Epithelial cell of proximal tubule (primary cell): ENCODE measurements around the gene ABCG2. TPM values are rescaled to one million over a fixed set of nuclear protein-coding genes. Genes with fewer than 3 reads are reported as not detected.
"Not testable (repeated sequence)": the region's sequence is repeated elsewhere in the genome, so short reads cannot be mapped to it uniquely, and the experiment has no call there.

ENCODE experiments used
- DNase-seq: peaks from one replicate; pipeline ENCODE4 v3.0.0-alpha.2; 2011; ENCODE audit warnings: low read depth
- H3K4me3 ChIP-seq: 2 replicates; pipeline ENCODE4 v1.5.1; 2011; ENCODE audit warnings: low read depth, mild to moderate bottlenecking, low read length
- total RNA-seq: library from RNA; depleted of rRNA; stranded (reverse); fragments of >200 nt; gene quantifications from 2 replicates; pipeline ENCODE4 v1.2.3, GENCODE V29; 2015
- TF ChIP-seq, protein P1 (sequence below): conservative IDR thresholded peaks from 2 replicates; pipeline ENCODE4 v1.5.1; 2012; ENCODE audit warnings: low read depth, mild to moderate bottlenecking, low read length

ABCG2 gene
- total RNA-seq, 1 donor from 2014 or later, result 0.29 TPM

DNA sequence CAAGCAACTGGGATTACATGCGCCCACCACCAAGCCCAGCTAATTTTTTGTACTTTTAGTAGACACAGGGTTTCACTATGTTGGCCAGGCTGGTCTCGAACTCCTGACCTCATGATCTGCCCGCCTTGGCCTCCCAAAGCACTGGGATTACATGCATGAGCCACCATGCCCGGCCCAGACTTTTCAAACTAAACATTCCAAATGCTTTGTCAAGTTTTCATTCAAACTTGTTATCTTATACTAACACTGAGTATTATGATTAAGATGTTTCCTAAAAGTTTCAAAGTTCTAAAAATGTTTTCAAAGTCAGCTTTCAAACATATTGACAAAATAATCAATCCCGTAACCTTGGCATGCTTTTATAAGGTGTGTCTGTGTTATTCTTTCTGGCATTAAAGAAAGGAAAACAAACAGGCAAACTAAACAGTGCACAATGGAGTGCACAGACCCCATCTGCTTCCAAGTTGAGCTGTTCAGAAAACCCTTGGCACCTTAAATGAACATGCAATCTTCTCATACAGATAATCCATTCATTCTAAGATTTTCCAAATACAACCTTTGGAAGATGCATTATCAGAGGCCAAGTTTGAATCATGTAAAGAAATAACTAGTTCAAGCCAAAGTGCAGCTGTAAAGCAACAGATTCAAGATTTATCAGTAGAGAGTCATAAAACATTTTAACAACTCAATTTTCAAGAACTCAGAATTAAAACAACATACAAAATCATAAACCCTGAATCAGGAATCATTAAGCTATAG is 49.1 kb downstream of the ABCG2 start:
- no peak overlapping the region for H3K4me3 ChIP-seq
- DNase-seq, result no peak
- TF ChIP-seq, protein P1, sequence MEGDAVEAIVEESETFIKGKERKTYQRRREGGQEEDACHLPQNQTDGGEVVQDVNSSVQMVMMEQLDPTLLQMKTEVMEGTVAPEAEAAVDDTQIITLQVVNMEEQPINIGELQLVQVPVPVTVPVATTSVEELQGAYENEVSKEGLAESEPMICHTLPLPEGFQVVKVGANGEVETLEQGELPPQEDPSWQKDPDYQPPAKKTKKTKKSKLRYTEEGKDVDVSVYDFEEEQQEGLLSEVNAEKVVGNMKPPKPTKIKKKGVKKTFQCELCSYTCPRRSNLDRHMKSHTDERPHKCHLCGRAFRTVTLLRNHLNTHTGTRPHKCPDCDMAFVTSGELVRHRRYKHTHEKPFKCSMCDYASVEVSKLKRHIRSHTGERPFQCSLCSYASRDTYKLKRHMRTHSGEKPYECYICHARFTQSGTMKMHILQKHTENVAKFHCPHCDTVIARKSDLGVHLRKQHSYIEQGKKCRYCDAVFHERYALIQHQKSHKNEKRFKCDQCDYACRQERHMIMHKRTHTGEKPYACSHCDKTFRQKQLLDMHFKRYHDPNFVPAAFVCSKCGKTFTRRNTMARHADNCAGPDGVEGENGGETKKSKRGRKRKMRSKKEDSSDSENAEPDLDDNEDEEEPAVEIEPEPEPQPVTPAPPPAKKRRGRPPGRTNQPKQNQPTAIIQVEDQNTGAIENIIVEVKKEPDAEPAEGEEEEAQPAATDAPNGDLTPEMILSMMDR, result no peak

DNA sequence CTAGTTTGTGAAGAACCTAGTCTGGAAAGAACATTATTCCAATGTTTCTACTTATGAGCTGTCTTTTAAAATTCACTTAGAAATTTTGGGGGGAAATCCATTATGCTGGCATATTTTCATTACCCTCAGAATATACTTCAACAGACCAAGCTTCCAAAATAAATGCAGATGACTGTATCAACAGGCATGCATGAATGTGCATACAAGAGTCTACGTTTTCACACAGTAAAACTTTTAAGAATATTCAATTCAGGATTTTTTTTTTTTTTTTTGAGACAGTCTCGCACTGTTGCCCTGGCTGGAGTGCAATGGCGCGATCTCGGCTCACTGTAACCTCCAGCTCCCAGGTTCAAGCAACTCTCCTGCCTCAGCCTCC is 49.7 kb downstream of the ABCG2 start:
- no peak overlapping the region for H3K4me3 ChIP-seq
- DNase-seq, result no peak
- TF ChIP-seq, protein P1, result no peak

DNA sequence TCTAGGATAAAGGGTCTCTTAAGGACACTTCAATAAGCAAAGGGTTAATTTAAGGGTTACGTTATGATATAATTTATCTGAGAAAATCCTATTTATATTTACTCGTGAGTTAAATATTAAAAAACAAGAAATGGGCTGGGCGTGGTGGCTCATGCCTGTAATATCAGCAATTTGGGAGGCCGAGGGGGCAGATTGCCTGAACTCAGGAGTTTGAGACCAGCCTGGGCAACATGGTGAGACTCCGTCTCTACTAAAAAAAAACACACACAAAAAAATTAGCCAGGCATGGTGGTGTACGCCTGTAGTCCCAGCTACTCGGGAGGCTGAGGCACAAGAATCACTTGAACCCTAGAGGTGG is 50.4 kb downstream of the ABCG2 start:
- not testable (repeated sequence) for DNase-seq, H3K4me3 ChIP-seq

DNA sequence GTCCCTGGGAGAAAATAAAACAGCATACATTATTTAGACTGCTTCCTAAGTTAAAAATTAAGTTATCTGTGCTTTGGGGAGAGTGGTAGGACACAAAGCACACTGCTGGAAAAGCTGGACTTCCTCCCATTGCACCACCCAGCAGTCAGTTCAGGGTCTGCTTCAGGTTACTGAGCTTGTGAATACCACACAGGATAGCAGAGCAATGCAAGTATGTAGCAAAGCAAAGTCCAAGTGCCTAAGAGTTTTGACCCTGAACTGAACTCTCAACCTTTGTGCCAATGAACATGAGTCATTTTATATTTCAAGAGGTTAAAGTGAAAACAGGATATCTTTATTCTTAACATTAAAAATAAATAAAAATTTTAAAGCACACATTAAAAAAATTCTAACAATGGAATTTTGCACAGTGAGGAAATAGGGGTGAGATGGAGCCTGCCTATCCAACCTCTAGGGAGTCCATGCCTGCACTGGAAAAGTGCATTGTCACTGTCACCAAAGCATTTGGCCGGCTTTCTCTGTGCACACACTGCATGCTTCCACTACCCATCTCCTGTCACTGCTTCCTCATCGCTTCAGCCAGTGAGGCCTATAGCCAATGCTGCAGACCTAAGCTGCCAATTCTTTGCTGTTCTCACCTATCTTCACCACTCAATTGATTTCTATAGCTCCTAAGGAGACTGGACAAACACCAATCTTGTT is 50.9 kb downstream of the ABCG2 start:
- DNase-seq, result peak; percentile 71
- TF ChIP-seq, protein P1, result no peak
- H3K4me3 ChIP-seq, result no peak overlapping the region

DNA sequence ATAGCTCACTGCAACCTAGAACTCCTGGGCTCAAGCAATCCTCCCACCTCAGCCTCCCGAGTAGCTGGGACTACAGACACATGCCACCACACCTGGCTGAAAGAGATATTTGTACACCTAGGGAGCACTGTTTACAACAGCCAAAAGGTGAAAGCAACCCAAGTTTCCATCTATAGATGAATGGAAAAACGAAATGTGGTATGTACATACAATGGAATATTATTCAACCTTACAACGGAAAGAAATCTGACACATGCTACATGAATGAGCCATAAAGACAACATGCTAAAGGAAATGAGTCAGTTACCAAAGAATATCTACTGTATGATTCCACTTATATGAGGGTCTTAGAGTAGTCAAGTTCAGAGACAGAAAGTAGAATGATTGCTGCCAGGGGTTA is 52.2 kb downstream of the ABCG2 start:
- DNase-seq, result no peak
- TF ChIP-seq, protein P1, result no peak
- H3K4me3 ChIP-seq, result no peak overlapping the region

DNA sequence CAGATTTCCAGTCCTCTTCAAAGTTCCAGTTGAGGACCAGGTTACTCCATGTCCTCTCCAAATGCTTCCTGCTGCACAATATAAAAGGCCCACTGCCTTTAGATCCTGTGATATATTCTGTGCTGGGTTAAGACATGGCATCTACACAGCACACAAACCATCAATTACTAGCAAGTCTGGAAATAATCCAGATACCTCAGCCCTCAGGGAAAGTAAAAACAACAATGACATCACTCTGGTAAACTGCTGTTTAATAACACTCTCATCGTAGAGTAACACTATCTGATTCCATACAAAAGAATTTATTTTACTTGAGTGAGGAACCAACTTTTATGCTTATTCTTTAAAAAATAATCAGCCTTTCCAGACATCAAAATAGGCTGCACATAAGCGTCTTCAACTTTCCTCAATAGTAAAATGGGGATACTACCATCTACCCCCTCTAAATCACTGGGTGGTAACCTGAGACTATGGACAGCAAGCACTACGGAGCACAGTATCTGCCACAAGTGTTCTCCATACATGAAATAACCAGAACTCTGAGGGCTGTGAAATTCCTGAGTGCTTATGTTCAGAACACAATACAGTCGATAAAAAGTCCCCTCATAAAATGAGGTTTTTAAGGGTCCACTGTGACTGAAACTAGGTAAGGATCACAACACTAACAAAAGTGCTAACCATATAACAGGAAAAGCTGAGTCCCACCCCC is 53.4 kb downstream of the ABCG2 start:
- H3K4me3 ChIP-seq, result no peak overlapping the region
- TF ChIP-seq, protein P1, result no peak
- DNase-seq, result peak; percentile 58

DNA sequence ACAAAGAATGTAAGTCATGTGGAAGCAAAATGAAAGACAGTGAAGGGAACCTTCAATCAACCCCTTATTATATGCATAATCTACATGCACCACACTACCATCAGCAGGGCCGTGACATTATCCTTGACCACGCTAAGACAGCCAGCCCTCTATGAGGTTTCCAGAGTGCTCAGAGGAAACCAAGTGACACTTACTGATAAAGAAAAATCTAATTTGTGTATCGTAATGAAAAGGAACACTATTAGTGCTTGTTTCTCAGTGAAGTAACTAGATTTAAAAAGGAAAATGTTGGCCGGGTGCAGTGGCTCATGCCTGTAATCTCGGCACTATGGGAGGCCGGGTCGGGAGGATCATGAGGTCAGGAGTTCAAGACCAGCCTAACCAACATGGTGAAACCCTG is 56.4 kb downstream of the ABCG2 start:
- TF ChIP-seq, protein P1, result no peak
- DNase-seq, result no peak
- H3K4me3 ChIP-seq, result no peak overlapping the region
